ENCODE results near the gene RIN3. TPM values are rescaled to one million over a fixed set of nuclear protein-coding genes. Genes with fewer than 3 reads are reported as not detected.

RIN3 gene, protein sequence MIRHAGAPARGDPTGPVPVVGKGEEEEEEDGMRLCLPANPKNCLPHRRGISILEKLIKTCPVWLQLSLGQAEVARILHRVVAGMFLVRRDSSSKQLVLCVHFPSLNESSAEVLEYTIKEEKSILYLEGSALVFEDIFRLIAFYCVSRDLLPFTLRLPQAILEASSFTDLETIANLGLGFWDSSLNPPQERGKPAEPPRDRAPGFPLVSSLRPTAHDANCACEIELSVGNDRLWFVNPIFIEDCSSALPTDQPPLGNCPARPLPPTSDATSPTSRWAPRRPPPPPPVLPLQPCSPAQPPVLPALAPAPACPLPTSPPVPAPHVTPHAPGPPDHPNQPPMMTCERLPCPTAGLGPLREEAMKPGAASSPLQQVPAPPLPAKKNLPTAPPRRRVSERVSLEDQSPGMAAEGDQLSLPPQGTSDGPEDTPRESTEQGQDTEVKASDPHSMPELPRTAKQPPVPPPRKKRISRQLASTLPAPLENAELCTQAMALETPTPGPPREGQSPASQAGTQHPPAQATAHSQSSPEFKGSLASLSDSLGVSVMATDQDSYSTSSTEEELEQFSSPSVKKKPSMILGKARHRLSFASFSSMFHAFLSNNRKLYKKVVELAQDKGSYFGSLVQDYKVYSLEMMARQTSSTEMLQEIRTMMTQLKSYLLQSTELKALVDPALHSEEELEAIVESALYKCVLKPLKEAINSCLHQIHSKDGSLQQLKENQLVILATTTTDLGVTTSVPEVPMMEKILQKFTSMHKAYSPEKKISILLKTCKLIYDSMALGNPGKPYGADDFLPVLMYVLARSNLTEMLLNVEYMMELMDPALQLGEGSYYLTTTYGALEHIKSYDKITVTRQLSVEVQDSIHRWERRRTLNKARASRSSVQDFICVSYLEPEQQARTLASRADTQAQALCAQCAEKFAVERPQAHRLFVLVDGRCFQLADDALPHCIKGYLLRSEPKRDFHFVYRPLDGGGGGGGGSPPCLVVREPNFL
- total RNA-seq, result 18.8 to 24.2 TPM (median 20.2 TPM) in 3 replicates
- long read RNA-seq, partial matches to known transcripts, result 21 of 26 reads
- long read RNA-seq, other reads (novel, unspliced or antisense), result 5 of 26 reads

DNA sequence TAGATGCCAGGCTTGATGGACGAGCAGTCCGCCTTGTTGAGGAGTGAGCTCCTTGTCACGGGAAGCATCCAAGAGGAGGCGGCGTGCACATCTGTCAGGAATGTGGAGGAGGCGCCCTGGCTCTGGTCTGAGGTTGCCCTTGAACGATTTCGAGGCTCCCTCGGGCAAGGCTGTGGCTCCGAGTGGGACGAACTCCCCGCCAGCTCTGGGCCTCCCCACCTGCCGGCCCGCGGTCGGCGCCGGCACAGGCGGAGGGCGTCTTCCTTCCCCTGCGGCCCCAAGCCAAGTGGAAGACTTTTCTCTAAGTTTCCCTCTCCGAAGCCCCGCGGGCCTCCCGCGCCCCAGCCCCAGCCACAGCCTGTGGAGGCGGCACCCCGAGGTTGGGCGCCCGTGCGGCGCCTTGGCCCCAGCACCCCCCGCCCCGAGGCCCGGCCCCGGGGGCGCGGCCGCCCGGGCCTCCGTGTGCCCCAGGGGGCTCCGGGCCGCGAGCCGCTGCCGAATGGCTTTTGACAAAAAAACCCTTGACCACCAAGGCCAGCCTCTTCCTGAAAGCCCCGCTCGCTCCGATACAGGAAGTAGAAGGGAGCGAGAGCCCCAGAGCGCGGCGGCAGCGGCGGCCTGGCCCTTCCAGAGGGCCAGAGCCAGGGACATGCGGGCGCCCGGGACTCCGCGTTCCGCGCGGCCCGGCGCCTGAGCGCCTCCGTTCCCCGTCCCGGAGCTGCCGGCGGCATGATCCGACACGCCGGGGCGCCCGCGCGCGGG lies at the start of gene RIN3:
RIN3 (plus strand) TSS at position 578 of the 762 bp plus-strand sequence; CDS start at position 730, 152 bp downstream.
- Mint-ChIP-seq H3K27ac (ENCODE audit: unreplicated experiment) (peak within 1 kb of the TSS; percentile 71), H3K9me3 (ENCODE audit: low read depth) (no peaks in the 10 kb centered on the region), H3K36me3 (ENCODE audit: low read depth) (no peaks in the 10 kb centered on the region), H3K4me1 (ENCODE audit: low read depth) (peaks cover 36% of the 10 kb centered on the region), H3K4me3 (ENCODE audit: unreplicated experiment) (peak within 1 kb of the TSS; percentile 78), H3K27me3 (ENCODE audit: low read depth) (no peaks in the 10 kb centered on the region)
- TF ChIP-seq CTCF (IDR thresholded peaks at IDR 0.05), result no peak
- DNase-seq (ENCODE audit: low spot score), result no peak

- H3K27ac Mint-ChIP-seq (ENCODE audit: unreplicated experiment), result no peak overlapping the region
- H3K27me3 Mint-ChIP-seq (ENCODE audit: low read depth), result no peaks in the 10 kb centered on the region
- H3K4me3 Mint-ChIP-seq (ENCODE audit: unreplicated experiment), result no peak overlapping the region
- peaks cover 22% of the 10 kb centered on the region for H3K4me1 Mint-ChIP-seq (ENCODE audit: low read depth)
- no peaks in the 10 kb centered on the region for H3K36me3 Mint-ChIP-seq (ENCODE audit: low read depth)
- H3K9me3 Mint-ChIP-seq (ENCODE audit: low read depth), result peaks cover 5% of the 10 kb centered on the region
- DNase-seq (ENCODE audit: low spot score), result no peak
- no peak for TF ChIP-seq CTCF (IDR thresholded peaks at IDR 0.05)
Observed at GRCh38 chr14:92464156-92464555, 49.4 kb upstream of the RIN3 start.

DNA sequence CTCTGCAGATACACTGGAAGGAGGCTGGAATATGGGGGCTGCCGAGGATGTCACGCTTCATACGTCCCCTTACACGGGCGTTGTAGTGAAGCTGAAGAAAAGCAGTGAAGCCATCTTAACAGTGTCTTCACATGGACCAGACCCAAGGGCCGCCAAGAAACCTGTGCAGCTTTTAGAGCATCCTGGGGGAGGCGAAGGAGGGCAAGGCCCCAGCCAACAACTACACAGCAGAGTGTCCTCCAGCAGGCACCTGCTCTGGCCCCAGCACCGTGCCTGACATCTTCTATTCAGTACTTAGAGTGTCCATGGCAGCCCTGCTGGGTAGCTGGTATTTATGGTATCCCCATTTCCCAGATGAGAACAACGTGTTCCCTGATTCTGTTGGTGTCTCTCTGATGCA lies 48.9 kb upstream of the RIN3 start:
- DNase-seq (ENCODE audit: low spot score), result no peak
- no peaks in the 10 kb centered on the region for H3K36me3 Mint-ChIP-seq (ENCODE audit: low read depth)
- H3K4me1 Mint-ChIP-seq (ENCODE audit: low read depth), result peaks cover 18% of the 10 kb centered on the region
- no peaks in the 10 kb centered on the region for H3K27me3 Mint-ChIP-seq (ENCODE audit: low read depth)
- no peak for TF ChIP-seq CTCF (IDR thresholded peaks at IDR 0.05)
- H3K9me3 Mint-ChIP-seq (ENCODE audit: low read depth), result peaks cover 7% of the 10 kb centered on the region
- H3K27ac Mint-ChIP-seq (ENCODE audit: unreplicated experiment), result no peak overlapping the region
- H3K4me3 Mint-ChIP-seq (ENCODE audit: unreplicated experiment), result no peak overlapping the region

GRCh38 chr14:92465353-92466055 lies 48.1 kb upstream of the RIN3 start:
- Mint-ChIP-seq H3K27ac (ENCODE audit: unreplicated experiment) (no peak overlapping the region), H3K27me3 (ENCODE audit: low read depth) (no peaks in the 10 kb centered on the region), H3K9me3 (ENCODE audit: low read depth) (peaks cover 13% of the 10 kb centered on the region), H3K4me1 (ENCODE audit: low read depth) (peaks cover 19% of the 10 kb centered on the region), H3K36me3 (ENCODE audit: low read depth) (no peaks in the 10 kb centered on the region), H3K4me3 (ENCODE audit: unreplicated experiment) (no peak overlapping the region)
- no peak for DNase-seq (ENCODE audit: low spot score)
- no peak for TF ChIP-seq CTCF (IDR thresholded peaks at IDR 0.05)
